GM19397 (cell line): ENCODE results near the gene RSBN1L.
A peak's percentile ranks its signal among the peaks of the same experiment; 100 is the strongest.
"Not testable (repeated sequence)": the region's sequence is repeated elsewhere in the genome, so short reads cannot be mapped to it uniquely, and the experiment has no call there.

Source experiments
- ATAC-seq: cut with Tn5 transposase; IDR thresholded peaks from one replicate; pipeline ENCODE4 v1.9.1; 2021; ENCODE audit warnings: mild to moderate bottlenecking, moderate library complexity; ENCODE audit not compliant: unreplicated experiment

The RSBN1L gene

GRCh38 chr7:77696057-77696642, at the start of gene RSBN1L:
RSBN1L (plus strand) TSS chr7:77696459; CDS start chr7:77696470, 11 bp downstream.
- ATAC-seq: peak; percentile 96

GRCh38 chr7:77648742-77649338, 47.4 kb upstream of the RSBN1L start:
- no peak for ATAC-seq

DNA sequence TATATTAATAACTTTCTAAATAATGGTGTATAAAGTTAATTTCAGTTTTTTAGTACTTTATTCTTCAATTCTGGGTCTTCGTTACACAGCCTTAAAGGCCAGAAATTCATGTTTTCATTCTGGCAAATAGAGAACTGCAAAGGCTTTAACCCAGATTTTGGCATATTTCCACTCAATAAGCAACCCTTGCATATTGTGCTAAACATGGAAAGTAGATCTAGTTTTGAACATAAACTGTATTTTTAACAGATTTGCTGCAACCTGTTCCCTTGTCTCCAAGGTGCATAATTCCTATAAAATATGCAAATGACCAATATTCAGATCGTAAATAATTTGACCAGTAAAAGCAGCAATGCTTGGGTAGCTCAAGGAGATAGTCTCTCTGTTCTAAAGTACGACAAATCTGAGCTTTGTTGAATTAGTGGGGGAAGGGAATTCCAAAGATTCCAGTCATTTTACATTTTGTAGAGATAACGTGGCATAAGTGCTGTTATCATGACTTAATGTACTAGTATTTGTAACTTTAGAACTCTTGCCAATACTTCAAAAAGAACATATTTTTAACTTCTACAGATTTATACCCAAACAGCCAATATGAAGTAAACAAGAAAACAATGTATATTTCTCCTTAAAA, 46.4 kb upstream of the RSBN1L start:
- no peak for ATAC-seq

DNA sequence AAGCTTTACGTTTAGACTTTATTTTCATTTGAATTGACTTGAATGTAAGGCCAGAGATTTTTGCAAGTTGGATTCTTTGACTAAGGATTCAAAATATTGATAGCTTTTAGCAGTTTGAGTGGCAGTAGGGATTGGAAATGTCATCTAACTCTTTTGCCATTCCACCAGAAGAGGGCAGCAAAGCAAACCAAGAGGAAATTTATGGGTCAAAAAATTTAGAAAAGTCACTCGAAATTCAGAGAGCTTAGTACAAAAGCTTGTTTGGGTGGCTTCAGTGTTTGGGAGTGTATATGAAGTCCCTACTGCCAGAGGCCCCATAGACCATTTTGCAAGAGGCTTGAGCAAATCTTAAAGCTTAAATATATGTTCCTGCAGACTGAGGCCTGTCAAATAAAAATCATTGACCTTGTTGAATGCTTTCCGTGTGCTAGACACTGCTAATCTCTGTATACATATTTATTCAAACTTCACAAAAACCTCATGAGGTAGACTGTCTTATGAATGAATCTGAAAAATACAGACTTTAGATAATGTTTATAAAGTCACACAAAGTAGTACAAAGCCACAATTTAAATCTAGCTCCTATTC, 44.6 kb upstream of the RSBN1L start:
- ATAC-seq: no peak

DNA sequence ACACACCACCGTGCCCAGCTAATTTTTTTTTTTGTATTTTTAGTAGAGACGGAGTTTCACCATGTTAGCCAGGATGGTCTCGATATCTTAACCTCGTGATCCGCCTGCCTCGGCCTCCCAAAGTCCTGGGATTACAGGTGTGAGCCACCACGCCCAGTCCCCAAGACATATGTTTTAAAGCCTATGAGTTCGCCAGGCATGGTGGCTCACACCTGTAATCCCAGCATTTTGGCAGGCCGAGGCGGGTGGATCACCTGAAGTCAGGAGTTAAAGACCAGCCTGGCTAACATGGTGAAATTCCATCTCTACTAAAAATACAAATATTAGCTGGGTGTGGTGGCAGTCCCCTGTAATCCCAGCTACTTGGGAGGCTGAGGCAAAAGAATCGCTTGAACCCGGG, 43.4 kb upstream of the RSBN1L start:
- ATAC-seq: not testable (repeated sequence)

DNA sequence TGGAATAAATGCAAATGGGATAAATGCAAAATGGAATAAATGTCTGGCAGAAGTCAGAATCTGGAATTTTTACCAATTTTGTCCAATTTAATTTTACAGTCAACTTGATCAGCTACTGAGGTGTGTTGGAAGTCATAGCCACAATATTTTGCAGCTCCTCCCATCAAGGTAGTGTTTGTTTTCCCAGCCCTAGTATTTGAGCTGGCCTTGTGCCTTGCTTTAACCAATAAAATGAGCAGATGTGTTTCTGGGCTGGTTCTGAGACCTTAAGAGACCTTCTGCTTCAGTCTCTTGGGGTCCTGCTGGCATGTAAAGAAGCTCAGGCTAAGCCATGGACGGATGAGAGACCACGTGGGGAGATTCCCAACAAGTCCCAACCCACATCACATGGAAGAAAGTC, 42.7 kb upstream of the RSBN1L start:
- ATAC-seq: no peak

GRCh38 chr7:77655356-77655755, 40.9 kb upstream of the RSBN1L start:
- ATAC-seq: no peak

DNA sequence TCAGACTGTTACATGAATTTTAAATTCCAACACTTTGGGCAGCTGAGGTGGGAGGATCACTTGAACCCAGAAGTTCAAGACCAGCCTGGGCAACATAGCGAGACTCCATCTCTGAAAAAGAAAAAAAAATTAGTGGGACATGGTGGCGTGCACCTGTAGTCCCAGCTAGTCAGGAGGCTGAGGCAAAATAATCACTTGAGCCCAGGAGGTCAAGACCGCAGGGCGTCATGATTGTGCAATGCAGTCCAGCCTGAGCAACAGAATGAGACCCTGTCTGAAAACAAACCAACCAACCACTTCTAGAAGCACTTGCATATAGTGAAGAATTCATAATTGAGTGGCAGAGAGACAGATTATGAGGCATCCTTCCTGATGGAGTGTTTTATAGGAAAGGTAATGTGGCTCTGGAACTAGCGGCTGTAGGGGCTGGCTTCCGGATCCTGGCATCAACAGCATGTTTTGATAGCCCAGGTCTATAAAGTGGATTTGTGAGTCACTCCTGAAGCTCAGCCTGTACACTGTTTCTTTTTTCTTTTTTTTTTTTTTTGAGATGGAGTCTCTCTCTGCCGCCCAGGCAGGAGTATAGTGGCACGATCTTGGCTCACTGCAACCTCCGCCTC, 40.3 kb upstream of the RSBN1L start:
- no peak for ATAC-seq

GRCh38 chr7:77657427-77658224, 38.6 kb upstream of the RSBN1L start:
- no peak for ATAC-seq

DNA sequence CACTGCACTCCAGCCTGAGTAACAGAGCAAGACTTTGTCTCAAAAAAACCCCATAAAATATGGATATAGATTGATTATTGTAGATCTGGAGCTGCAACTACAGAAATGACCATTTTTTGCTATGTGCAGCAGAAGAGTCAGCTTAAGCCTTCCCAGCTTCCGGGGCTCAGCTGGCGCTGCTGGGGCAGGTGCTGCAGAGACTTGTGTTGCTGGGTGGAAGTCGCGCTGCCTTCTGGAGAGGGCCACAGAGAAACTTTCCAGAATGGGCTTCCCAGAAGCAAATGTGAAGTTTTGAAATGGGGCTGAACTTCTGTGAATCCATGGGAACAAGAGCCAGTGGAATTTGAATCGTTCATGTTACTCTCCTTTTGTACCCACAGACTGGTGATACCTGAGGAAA, 37.3 kb upstream of the RSBN1L start:
- no peak for ATAC-seq

DNA sequence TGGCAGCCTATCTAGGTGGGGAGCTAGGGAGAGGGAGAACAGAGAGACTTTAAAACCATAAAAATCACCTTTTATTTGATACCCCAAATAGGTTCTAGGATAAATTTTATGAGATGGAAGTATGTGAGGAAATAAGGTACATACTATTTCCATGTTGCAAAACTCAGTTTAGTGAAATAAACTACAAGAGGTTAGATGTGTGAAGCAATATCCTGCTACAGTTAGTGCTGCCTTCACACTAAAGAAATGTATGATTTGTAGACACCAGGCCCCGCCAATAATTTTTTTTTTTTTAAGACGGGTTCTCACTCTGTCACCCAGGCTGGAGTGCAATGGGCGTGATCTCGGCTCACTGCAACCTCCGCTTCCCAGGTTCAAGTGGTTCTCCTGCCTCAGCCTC, 34.4 kb upstream of the RSBN1L start:
- no peak for ATAC-seq

GRCh38 chr7:77662869-77663268, 33.4 kb upstream of the RSBN1L start:
- ATAC-seq: no peak

- ATAC-seq: no peak
These were observed 31.5 kb upstream of the RSBN1L start for GRCh38 chr7:77664715-77665114.

DNA sequence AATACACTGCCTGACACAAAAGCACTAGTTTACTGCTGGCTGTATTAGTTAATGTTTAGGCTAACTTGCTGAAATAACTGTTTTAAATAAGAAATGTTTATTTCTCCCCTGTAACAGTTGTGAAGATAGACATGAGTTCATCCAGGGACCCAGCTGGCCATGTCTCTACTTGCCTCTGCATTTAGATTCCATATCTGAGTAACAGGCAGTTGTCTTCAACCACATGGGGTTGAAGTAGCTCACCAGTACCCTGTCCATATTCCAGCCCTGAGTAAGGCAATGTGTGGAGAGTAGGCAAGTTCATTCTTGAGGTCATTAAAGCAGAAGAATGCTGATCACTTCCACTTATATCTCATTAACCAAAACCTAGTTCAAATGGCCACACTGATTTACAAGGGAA, 31.1 kb upstream of the RSBN1L start:
- no peak for ATAC-seq

- no peak for ATAC-seq
These were observed 28.7 kb upstream of the RSBN1L start for GRCh38 chr7:77667459-77668086.

DNA sequence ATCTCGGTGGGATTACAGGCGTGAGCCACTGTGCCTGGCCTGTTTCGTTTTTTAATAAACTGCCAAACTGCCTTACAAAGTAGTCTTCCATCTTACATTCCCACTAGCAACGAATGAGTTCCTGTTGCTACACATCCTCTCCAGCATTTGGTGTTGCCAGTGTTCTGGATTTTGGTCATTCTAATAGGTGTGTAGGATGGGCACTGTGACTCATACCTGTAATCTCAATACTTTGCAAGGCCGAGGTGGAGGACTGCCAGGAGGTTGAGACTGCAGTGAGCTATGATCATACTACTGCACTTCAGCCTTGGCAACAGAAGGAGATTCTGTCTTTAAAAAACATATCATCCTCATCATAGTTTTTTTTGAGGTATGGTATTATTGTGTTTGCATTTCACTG, 21.4 kb upstream of the RSBN1L start:
- ATAC-seq: no peak

GRCh38 chr7:77679608-77680007, 16.7 kb upstream of the RSBN1L start:
- no peak for ATAC-seq

GRCh38 chr7:77680266-77680665, 16.0 kb upstream of the RSBN1L start:
- ATAC-seq: no peak

- no peak for ATAC-seq
These were observed 12.2 kb upstream of the RSBN1L start for GRCh38 chr7:77684030-77684429.

DNA sequence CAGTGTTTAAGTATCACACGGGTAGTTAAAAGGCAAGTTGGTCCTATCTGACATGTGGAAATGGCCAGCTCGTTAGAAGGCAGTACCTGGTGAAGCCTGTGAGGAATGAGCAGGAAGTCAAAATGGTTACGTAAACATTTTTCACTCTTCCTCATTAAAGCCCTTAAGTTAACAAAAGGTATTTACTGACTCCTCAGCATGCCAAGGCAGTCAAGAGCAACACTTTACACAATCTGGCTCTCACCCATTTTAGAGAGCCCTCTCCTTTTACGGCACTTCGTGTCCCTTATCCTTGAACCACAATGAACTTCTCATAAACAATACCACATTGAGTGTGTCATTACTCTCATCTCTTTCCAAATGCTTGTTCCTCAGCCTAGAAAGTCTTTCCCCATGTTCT, 11.0 kb upstream of the RSBN1L start:
- ATAC-seq: no peak
